Subcutaneous abdominal adipose tissue (tissue), 5 donors: Measurements from ENCODE around the gene SLC6A13.

Source experiments
- H3K27ac ChIP-seq: one replicate; pipeline ENCODE4 v1.7.0; 2013; ENCODE audit warnings: low read depth, mild to moderate bottlenecking, inconsistent platforms, low read length, moderate library complexity
- H3K27me3 ChIP-seq, 5 donors: one replicate each; pipeline ENCODE4 v1.7.0; 2013; ENCODE audit warnings: low read length in 5 of 5, inconsistent platforms in 1 of 5; ENCODE audit not compliant: control insufficient read depth in 5 of 5, insufficient read depth in 4 of 5
- H3K36me3 ChIP-seq, 5 donors: one replicate each; pipeline ENCODE4 v1.7.0; 2013; ENCODE audit warnings: low read length in 5 of 5; ENCODE audit not compliant: control insufficient read depth in 5 of 5, insufficient read depth in 5 of 5
- H3K4me1 ChIP-seq, 5 donors: one replicate each; pipeline ENCODE4 v1.7.0; 2013; ENCODE audit warnings: low read length in 5 of 5, mild to moderate bottlenecking in 3 of 5, moderate library complexity in 1 of 5; ENCODE audit not compliant: control insufficient read depth in 5 of 5, insufficient read depth in 5 of 5
- H3K4me3 ChIP-seq, 5 donors: one replicate each; pipeline ENCODE4 v1.7.0; 2013; ENCODE audit warnings: low read length in 5 of 5, low read depth in 1 of 5
- H3K9ac ChIP-seq, 5 donors: one replicate each; pipeline ENCODE4 v1.7.0; 2013; ENCODE audit warnings: low read length in 5 of 5, mild to moderate bottlenecking in 4 of 5, moderate library complexity in 3 of 5
- H3K9me3 ChIP-seq, 5 donors: one replicate each; pipeline ENCODE4 v1.7.0; 2013; ENCODE audit warnings: low read length in 5 of 5; ENCODE audit not compliant: control insufficient read depth in 5 of 5
- donor health status: healthy.
- donor health status: healthy.
- donor health status: healthy.
- donor health status: healthy.
- donor health status: healthy.

Gene SLC6A13

DNA sequence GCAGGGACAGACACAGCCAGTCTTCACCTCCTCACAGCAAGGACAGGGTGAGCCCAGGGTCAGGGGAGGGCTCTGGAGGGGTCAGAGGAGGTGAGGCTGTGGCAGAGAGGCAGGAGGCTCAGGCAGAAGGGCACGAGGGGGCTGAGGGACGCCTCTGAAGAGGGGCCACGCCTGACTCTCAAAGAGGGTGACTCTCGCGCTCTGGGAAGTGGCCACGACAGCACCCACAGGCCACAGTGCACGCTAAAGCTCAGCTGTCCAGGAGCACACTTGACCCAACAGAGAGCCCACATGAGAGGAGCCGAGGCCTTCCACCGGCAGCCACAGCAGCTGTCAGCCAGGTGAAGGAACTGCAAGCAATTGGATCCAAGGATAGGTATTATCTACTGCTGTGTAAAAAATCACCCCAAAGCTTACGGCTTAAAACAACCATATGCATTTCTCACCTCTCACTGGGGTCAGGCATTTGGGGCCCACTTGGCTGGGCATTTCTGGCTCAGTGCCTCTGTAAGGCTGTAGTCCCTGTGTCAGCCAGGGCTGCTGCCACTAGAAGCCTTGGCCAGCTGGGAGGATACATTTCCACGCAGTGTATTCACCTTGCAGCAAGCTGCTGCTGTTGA lies 76.5 kb downstream of the SLC6A13 start:
- peaks cover 0 to 2% (median 0%) of the 10 kb centered on the region in 5 donors for H3K9me3 ChIP-seq
- H3K36me3 ChIP-seq, result peaks cover 0 to 2% (median 0%) of the 10 kb centered on the region in 5 donors
- H3K4me1 ChIP-seq, result peaks cover 7 to 31% (median 13%) of the 10 kb centered on the region in 5 donors
- H3K27ac ChIP-seq, result no peak overlapping the region
- peaks cover 0 to 14% (median 7%) of the 10 kb centered on the region in 5 donors for H3K27me3 ChIP-seq
- no peak overlapping the region for H3K4me3 ChIP-seq
- H3K9ac ChIP-seq, result no peak overlapping the region

DNA sequence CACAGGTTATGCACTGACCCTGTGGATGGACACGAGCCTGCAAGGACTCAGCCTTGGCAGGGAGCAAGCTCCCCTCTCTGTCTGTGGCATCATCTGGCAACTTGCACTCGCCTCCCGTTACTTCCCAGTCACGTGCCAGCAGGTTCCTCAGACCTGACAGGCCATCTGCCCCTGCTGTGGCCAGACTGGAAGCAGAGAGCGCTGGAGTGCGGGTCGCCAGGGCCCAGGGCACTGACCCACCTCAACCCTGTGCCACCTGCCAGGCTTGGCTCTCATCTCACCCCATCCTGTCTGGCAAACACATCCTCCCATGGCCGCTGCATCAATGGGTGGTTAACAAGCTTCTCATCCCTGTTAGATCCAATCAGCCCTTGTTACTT lies 77.1 kb downstream of the SLC6A13 start:
- Histone ChIP-seq H3K27ac (no peak overlapping the region), H3K36me3 (peaks cover 0 to 2% (median 0%) of the 10 kb centered on the region in 5 donors), H3K4me1 (peaks cover 7 to 34% (median 16%) of the 10 kb centered on the region in 5 donors), H3K4me3 (no peak overlapping the region), H3K9me3 (peaks cover 0 to 2% (median 0%) of the 10 kb centered on the region in 5 donors), H3K27me3 (peaks cover 0 to 14% (median 4%) of the 10 kb centered on the region in 5 donors), H3K9ac (no peak overlapping the region)

DNA sequence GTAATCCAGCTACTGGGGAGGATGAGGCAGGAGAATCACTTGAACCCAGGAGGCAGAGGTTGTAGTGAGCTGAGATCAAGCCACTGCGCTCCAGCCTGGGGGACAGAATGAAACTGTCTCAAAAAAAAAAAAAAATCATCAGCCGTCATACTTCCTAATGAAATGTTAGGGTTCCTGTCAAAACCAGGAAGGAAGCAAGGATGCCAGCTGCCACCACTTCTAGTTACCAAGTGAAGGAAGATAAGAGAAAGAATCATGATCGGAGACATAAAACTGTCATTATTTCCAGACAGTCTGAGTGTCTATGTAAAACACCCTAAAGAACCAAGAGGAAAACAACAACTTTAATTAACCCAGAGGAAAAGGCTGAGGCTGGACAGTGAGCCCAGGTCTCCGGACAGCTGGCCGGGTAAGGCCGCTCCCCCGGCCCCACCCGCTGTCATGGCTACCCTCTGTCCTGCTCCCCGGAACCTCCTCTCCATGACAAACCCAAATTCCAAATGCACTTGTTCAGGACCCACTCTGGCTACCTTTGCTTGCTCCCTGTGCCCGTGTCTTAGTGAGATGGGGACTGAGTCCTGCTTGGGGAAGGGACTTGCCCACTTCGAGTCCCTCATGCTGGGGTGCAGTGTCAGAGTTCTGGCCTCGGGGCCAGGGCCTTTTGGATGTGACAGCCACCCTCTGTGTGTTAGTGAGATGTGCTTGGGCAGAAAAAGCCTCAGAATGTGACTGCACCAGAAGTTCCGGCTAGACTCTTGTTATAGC lies 77.6 kb downstream of the SLC6A13 start:
- Histone ChIP-seq H3K4me3 (no peak overlapping the region), H3K27ac (no peak overlapping the region), H3K9ac (no peak overlapping the region), H3K36me3 (peaks cover 0 to 2% (median 0%) of the 10 kb centered on the region in 5 donors), H3K4me1 (peaks cover 7 to 40% (median 20%) of the 10 kb centered on the region in 5 donors), H3K27me3 (peaks cover 0 to 12% (median under 1%) of the 10 kb centered on the region in 5 donors), H3K9me3 (peaks cover 0 to 2% (median 0%) of the 10 kb centered on the region in 5 donors)

DNA sequence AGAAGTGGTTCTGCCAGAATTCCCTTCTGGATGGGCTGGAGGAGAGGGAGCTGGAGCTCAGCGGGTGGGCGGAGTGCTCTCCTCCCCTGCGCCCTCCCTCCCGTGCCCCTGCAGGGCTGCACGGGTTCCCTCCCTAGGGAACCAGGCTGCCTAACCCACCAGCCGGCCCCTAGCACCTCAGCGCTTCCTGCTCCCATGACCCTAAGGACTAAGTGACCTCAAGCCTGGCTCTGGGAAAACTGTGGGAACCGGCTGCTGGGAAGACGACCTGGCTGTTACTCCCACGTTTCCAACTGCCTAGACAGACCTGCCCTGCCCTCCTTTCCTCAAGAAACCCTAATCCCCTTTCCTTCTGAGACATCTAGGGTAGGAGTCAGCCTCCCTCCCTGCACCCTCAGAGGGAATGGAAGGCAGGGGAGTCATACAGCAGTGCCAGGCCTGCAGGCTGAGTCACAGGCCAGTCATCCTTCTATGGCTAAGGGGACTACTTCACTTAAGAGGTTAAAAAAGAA lies 80.2 kb downstream of the SLC6A13 start:
- Histone ChIP-seq H3K27me3 (peaks cover 2 to 26% (median 7%) of the 10 kb centered on the region in 5 donors), H3K9ac (peak overlapping the region in 1 of 5 donors; percentile 73)

DNA sequence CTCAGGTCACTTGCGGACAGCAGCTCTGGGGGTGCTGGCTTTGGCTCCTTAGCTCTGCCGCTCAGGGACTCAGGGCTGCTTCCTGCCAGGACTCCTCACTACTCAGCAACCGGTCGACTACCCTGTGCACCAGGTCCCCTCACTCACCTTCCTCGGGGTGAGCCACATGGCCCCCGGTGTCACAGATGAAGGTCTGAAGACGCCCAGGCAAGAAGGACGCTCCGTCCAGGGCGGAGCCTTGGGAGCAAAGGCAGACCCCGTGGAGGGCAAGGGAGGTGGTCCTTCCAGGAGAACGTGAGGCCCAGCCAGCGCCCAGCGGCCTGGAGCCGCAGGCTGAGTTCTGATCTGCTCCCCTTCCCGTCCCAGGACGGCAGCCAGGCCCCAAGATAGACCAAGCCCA lies 80.7 kb downstream of the SLC6A13 start:
- H3K4me1 ChIP-seq, result peaks cover 0 to 57% (median 21%) of the 10 kb centered on the region in 5 donors
- no peak overlapping the region for H3K27ac ChIP-seq
- H3K36me3 ChIP-seq, result peaks cover 0 to 2% (median 0%) of the 10 kb centered on the region in 5 donors
- H3K4me3 ChIP-seq, result peak overlapping the region in 3 of 5 donors; percentile 2 to 42 (median 36)
- H3K9ac ChIP-seq, result peak overlapping the region in 1 of 5 donors; percentile 30
- H3K9me3 ChIP-seq, result peaks cover 0 to 2% (median 0%) of the 10 kb centered on the region in 5 donors
- H3K27me3 ChIP-seq, result peaks cover 4 to 30% (median 7%) of the 10 kb centered on the region in 5 donors

More for the DNA sequence above, 80.2 kb downstream of the SLC6A13 start:
- H3K27ac ChIP-seq, result no peak overlapping the region
- H3K4me1 ChIP-seq, result peaks cover 0 to 52% (median 21%) of the 10 kb centered on the region in 5 donors
- H3K36me3 ChIP-seq, result peaks cover 0 to 2% (median 0%) of the 10 kb centered on the region in 5 donors
- peak overlapping the region in 1 of 5 donors; percentile 42 for H3K4me3 ChIP-seq
- H3K9me3 ChIP-seq, result peaks cover 0 to 2% (median 0%) of the 10 kb centered on the region in 5 donors

DNA sequence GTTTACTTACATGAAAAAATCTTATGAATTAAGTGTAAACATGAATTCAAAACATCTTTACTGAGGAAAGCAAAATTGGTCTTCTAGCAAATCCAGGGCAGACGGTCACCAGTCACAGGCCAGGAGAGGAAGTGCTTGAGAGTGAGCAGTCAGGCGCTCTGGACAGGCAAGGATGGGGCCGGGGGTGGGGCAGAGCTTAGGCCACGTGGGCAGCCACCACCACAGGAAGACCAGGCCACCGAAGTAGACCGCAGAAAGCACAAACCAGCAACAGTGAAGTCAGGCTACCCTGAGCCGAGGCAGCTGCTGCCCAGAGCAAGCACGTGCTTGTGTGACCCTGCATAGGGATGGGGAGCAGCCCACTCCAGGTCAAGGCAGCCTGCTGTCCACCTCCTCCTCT lies 82.2 kb downstream of the SLC6A13 start:
- Histone ChIP-seq H3K4me3 (peak overlapping the region in 2 of 5 donors; percentile 11 to 26), H3K27ac (no peak overlapping the region), H3K9me3 (peaks cover 0 to 2% (median 0%) of the 10 kb centered on the region in 5 donors), H3K4me1 (peaks cover 0 to 70% (median 26%) of the 10 kb centered on the region in 5 donors), H3K27me3 (peaks cover 7 to 41% (median 16%) of the 10 kb centered on the region in 5 donors), H3K9ac (no peak overlapping the region), H3K36me3 (peaks cover 0 to 2% (median 0%) of the 10 kb centered on the region in 5 donors)

DNA sequence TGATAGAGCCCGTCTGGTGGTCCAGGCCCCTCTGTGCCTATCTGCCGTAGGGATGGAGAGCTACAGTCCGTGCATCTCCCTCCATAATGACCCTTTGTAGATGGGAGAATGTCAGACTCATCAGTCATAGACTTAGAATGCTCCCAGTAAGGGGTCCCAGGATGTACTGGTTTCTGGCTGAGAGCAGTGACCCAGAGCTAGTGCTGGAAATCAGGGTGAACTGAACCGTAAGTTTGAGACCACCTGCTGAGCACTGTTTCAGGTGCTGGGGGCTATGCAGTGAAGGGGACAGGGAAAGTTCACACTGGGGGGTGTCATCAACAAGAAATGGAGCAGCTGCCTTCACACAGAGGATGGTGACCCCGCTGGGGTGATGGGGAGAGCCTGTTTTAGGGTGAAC lies 82.8 kb downstream of the SLC6A13 start:
- Histone ChIP-seq H3K4me3 (no peak overlapping the region), H3K4me1 (peaks cover 0 to 69% (median 26%) of the 10 kb centered on the region in 5 donors), H3K9me3 (peaks cover 0 to 2% (median 0%) of the 10 kb centered on the region in 5 donors), H3K9ac (no peak overlapping the region), H3K36me3 (peaks cover 0 to 2% (median 0%) of the 10 kb centered on the region in 5 donors), H3K27me3 (peaks cover 7 to 43% (median 16%) of the 10 kb centered on the region in 5 donors), H3K27ac (peak overlapping the region; percentile 58)

DNA sequence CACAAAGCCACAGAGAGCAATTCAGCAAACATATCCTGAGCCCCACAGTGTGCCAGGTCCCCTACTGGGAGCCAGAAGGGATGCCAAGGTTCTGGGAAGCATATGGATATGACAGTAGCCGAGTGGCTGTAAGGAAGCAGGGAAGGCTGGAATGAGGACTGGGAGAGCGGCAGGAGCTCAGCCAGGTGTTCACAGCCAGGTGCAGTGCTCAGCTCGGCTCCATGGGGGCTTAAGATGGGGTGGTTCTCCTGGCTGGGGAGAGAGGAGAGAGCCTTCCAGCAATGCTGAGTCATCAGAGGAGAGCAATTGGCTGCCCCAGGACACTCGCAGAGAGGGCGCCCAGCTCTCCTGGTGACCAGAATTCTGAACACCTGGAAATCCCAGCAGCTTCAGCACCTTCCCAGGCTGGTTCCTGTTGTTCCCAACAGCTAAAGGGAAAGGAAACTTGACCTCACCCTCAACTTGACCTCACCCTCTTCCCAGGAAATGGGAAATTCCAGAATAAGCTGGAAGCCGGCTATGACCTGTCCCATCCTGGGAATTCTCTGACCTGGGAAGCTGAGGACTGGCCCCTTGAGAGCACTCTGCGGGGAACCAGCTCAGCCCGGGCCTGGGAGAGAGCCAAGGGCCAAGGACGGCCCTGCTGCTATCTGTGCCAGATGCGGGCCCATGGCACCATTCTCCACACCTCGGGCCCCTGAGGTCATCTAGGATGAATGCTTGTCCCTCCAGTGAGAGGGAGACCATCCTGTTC lies 83.3 kb downstream of the SLC6A13 start:
- peaks cover 0 to 2% (median 0%) of the 10 kb centered on the region in 5 donors for H3K9me3 ChIP-seq
- H3K27ac ChIP-seq, result no peak overlapping the region
- H3K4me3 ChIP-seq, result peak overlapping the region in 3 of 5 donors; percentile 4 to 30 (median 18)
- peaks cover 8 to 43% (median 16%) of the 10 kb centered on the region in 5 donors for H3K27me3 ChIP-seq
- H3K9ac ChIP-seq, result peak overlapping the region in 1 of 5 donors; percentile 15
- H3K4me1 ChIP-seq, result peaks cover 0 to 70% (median 26%) of the 10 kb centered on the region in 5 donors
- H3K36me3 ChIP-seq, result peaks cover 0 to 2% (median 0%) of the 10 kb centered on the region in 5 donors

DNA sequence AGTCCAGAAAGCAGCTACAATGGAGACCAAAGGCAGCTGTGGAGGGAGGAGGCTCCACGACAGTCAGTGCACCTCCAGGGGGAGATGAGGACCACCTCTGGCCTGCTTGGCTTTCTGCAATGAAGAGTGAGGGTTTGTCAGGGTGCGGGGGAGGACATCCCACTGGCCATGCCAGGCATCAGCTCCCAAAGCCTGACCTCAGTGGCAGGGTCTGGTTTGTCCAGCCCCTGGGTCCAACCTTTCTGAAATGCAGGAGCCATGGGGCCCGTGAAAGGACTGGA lies 83.9 kb downstream of the SLC6A13 start:
- no peak overlapping the region for H3K27ac ChIP-seq
- peaks cover 11 to 43% (median 19%) of the 10 kb centered on the region in 5 donors for H3K27me3 ChIP-seq
- H3K4me1 ChIP-seq, result peaks cover 0 to 76% (median 27%) of the 10 kb centered on the region in 5 donors
- no peak overlapping the region for H3K9ac ChIP-seq
- peaks cover 0 to 2% (median 0%) of the 10 kb centered on the region in 5 donors for H3K9me3 ChIP-seq
- H3K4me3 ChIP-seq, result peak overlapping the region in 3 of 5 donors; percentile 4 to 30 (median 18)
- peaks cover 0 to 2% (median 0%) of the 10 kb centered on the region in 5 donors for H3K36me3 ChIP-seq
